AG09319 (cell line): Measurements from ENCODE around the gene ANKS6.

Experiments
- DNase-seq: peaks from one replicate; pipeline ENCODE4 v3.0.0-alpha.2; 2010; ENCODE audit warnings: low read depth; ENCODE audit errors: extremely low read depth
- TF ChIP-seq, protein P1 (sequence below): IDR thresholded peaks from 2 replicates; pipeline ENCODE4 v1.5.1; 2011; ENCODE audit warnings: low read depth, mild to moderate bottlenecking, inconsistent platforms, low read length, moderate library complexity

ANKS6 gene

DNA sequence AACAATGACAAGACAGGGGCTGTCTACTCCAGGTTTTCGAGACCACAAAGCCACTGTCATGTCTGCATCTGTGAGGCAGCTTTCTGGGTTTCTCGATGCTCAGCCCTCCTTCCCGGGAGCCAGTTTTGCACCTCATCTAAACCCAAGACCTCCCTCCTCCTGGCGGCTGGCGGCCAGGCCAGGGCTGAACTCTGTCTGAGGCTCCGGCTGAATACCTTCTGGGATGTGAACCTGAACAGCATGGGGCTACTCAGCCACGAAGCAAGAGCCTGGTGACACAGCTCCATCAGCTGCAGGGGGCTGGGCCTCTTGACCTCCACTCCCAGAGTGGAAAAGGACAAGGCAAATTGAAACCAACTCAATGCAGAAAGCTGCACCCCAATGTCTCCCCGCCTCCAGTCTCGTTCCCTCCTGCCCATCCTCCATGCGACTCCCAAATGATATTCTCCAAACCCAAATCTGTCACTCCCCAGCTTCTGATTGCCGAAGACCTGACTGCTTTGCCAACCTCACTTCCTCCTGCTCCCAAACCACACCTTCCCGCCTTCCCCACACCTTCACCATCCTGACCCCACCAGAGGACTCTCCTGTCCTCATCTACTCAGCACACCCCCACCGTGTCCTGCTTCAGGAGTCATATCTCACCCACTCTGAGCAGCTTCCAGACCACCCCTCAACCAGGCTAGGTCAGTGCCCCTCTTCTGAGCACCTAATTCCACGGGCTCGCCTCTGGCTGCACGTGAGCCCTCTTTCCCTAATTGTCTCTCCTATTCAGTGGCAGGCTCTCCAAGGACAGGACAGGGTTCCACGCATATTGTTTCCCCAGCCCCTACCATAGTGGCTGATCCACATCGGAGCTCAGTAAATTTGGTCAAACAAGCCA lies 4.5 kb downstream of the ANKS6 start:
- TF ChIP-seq, protein P1, sequence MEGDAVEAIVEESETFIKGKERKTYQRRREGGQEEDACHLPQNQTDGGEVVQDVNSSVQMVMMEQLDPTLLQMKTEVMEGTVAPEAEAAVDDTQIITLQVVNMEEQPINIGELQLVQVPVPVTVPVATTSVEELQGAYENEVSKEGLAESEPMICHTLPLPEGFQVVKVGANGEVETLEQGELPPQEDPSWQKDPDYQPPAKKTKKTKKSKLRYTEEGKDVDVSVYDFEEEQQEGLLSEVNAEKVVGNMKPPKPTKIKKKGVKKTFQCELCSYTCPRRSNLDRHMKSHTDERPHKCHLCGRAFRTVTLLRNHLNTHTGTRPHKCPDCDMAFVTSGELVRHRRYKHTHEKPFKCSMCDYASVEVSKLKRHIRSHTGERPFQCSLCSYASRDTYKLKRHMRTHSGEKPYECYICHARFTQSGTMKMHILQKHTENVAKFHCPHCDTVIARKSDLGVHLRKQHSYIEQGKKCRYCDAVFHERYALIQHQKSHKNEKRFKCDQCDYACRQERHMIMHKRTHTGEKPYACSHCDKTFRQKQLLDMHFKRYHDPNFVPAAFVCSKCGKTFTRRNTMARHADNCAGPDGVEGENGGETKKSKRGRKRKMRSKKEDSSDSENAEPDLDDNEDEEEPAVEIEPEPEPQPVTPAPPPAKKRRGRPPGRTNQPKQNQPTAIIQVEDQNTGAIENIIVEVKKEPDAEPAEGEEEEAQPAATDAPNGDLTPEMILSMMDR: no peak; the same call in 1 of the 2 replicates

DNA sequence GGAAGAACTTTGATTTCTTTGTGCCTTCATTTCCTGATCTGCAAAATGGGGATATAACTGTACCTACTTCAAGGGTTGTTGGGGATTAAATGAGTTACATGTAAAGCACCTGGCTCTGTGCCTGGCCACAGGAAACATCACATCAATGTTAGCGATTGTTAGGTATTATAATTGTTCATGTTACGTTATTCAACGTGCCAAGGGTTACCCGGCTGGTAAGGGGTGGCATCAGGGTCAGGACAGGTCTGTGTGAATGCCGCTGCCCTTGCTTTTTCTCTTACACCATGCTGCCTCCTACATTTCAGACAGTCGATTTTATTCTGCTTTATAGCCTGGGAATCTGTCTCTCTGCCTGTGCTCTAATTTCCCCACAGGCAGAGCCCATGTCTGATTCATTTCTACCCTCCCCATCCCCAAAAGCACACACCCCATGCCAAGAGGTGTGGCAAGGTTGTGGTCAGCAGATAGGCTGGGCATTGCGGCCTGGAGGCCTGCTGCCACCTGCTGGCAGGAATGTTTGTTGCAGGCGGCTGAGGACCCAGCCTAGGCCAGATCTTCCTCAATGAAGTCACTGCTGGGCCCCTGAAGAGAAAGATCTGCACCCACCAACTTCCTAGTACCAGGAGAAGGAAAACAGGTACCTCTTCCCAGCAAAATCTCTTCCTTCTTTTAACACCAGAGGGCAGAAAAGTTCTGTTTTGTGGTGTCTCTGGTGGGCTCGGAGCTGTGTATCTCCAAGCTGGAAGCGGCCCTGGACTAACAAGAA lies 5.3 kb downstream of the ANKS6 start:
- TF ChIP-seq, protein P1: peak; percentile 93
- peak; percentile 90 for DNase-seq

More for the DNA sequence above, 4.5 kb downstream of the ANKS6 start:
- no peak for DNase-seq

DNA sequence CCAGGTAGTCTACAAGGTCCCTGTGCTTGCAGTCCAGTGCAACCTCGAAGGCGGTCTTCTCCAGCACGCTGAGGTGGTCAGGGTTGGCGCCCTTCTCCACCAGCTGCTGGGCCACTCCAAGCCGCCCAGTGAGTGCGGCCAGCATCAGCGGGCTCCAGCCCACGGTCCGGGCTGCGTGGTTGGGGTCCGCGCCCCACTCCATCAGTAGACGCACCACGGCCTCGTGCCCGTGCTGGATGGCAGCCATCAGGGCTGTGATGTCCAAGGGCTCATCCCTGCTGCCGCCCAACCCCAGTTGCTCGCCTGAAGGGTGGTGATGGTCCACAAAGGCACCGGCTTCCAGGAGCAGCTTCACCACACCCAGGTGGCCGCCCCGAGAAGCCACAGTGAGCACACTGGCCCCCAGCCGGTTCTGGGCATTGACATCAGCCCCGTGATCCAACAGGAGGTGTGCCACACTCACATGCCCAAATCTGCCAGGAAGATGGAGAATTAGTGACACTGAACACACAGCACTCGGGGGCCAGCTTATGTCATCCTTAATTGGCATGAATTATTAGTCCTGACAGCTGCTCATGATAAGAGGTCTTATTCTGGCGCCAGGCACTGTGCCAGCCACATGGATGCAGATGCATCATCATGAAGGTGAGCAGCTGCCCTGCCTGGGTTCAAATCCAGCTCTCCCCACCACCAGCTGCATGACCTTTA lies 6.1 kb downstream of the ANKS6 start:
- TF ChIP-seq, protein P1: no peak
- DNase-seq: no peak

DNA sequence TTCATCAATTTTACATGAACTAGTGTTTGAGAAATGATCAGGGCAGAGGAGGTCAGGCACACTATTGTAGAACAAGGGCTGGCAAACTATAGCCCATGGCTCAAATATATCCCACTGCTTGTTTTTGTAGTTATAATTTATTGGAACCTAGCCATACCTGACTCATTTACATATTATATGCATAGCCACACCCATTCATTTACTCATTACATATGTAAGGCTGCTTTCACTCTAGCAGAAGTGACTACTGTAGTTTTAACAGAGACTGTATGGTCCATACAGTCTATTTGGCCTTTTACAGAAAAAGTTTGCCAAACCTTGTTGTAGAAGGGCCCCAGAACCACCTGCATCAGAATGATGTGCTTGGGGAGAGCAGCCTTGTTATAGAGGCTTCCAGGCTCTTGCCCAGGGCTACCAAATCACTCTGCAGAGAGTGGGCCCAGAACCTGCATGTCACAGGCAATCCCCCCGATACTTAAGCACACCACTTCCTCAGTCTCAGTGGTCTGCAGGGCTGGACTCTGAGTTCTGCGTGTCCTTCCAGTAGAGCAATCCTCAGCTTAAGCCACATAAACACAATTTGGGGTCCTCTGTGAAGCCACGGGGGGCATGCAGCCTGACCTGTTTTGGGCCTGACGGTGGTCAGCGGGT lies 6.7 kb downstream of the ANKS6 start:
- TF ChIP-seq, protein P1: no peak
- DNase-seq: no peak

DNA sequence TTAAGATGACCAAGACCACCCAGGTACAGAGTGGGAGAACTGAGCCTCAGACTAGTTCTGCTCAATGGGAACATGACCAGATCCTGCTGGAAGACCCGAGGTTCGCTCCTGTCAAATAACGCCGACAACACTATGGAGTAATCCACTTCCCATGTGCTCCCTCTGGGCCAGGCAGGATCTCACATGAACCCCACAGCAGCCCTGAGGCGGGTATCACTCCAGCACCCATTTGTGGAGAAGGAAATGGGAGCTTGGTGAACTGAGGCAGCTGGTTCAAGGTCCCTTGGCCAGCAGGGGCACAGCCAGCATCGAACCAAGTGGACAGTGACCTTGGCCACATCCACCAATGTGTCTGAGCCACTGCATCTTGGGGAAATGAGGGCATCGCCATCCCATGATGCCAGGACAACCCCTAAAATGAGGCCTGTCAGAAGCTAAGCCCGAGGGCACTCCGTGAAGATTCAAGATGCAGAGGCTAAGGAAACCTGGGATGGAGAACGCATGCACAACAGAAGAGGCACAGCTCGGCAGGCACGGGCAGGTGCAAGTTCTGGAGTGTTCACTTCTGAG lies 8.5 kb downstream of the ANKS6 start:
- DNase-seq: no peak
- TF ChIP-seq, protein P1: no peak

DNA sequence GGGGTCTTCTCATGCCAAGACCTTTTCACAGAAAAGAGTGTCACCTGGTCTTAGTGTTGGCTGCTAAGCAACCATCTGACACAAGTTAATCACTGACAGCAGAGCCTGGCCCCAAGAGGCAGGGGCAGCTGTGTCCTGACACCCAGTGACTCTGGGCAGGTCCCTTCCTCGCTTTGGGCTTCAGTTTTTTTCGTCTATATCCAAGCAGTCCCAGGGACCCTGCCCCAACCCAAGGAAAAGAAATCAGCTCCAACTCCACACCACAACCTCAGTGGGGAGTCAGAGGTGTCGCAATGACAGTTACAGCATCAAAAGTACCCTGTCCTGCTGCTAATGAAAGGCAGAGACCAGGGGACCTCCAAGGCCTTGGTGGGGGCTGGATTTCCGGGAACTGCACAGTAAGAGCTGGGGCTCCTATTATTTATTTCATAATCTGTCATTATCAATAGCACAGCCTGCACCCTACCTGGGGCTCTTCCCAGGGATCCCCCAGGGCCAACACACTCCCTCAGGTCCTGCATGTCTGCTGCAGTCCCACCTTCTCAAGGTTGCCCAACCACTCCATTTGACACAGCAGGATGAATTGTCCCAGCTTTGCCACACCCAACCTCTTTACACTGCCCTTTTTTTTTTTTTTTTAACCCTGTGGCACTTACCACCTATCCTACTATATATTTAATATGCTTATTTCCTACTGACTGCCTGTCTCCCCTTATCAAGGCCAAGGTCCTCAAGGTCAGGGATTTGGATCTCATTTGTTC lies 9.4 kb downstream of the ANKS6 start:
- no peak for DNase-seq
- TF ChIP-seq, protein P1: no peak
